Right lobe of liver (tissue), 4 donors: ENCODE measurements around the gene SUCLG2.

Experiments used
- CTCF ChIP-seq, 4 donors: fragments of 200-600 bp in 3 of 4; fragments of 450-650 bp in 1 of 4; IDR thresholded peaks; one replicate each; pipeline versions ENCODE4 v1.5.1 to v1.8.0; 2016 to 2022; ENCODE audit warnings: antibody characterized with exemption in 4 of 4, mild to moderate bottlenecking in 2 of 4
- POLR2A ChIP-seq: fragments of 450-650 bp; IDR thresholded peaks from one replicate; pipeline ENCODE4 v1.6.1; 2017; ENCODE audit warnings: antibody characterized with exemption, mild to moderate bottlenecking
- donor health status: DM: no; HTN: no; CAD: no.
- donor health status: DM: no; HTN: no; CAD: no.
- donor health status: DM: no; HTN: yes; CAD: no.

- TF ChIP-seq POLR2A (no peak), CTCF (IDR thresholded peaks at IDR 0.05) (no peak)
Observed at GRCh38 chr3:67640023-67640660, 14.3 kb downstream of the SUCLG2 start.
